ENCODE data around the gene EIF4E3.

EIF4E3 gene

GRCh38 chr3:71629711-71630110 lies 95.5 kb downstream of the EIF4E3 start:
- no peak overlapping the region for H3K4me3 Mint-ChIP-seq

GRCh38 chr3:71629289-71629688 lies 95.9 kb downstream of the EIF4E3 start:
- peaks cover 14% of the 10 kb centered on the region for H3K36me3 Mint-ChIP-seq

More at GRCh38 chr3:71629711-71630110, 95.5 kb downstream of the EIF4E3 start:
- Mint-ChIP-seq H3K36me3 (peaks cover 14% of the 10 kb centered on the region), H3K27me3 (no peaks in the 10 kb centered on the region), H3K4me1 (ENCODE audit: low read depth) (no peaks in the 10 kb centered on the region), H3K27ac (no peak overlapping the region), H3K9me3 (ENCODE audit: low read depth) (no peaks in the 10 kb centered on the region)

GRCh38 chr3:71628522-71628921 lies 96.7 kb downstream of the EIF4E3 start:
- Mint-ChIP-seq H3K27me3 (no peaks in the 10 kb centered on the region), H3K4me3 (no peak overlapping the region)

More at GRCh38 chr3:71629289-71629688, 95.9 kb downstream of the EIF4E3 start:
- no peak overlapping the region for H3K4me3 Mint-ChIP-seq
- H3K4me1 Mint-ChIP-seq (ENCODE audit: low read depth): no peaks in the 10 kb centered on the region
- H3K27me3 Mint-ChIP-seq: no peaks in the 10 kb centered on the region
- H3K27ac Mint-ChIP-seq: no peak overlapping the region
- no peaks in the 10 kb centered on the region for H3K9me3 Mint-ChIP-seq (ENCODE audit: low read depth)

GRCh38 chr3:71625676-71626075 lies 99.5 kb downstream of the EIF4E3 start:
- H3K27me3 Mint-ChIP-seq: no peaks in the 10 kb centered on the region
- H3K9me3 Mint-ChIP-seq (ENCODE audit: low read depth): no peaks in the 10 kb centered on the region
- no peaks in the 10 kb centered on the region for H3K4me1 Mint-ChIP-seq (ENCODE audit: low read depth)
- peaks cover 18% of the 10 kb centered on the region for H3K36me3 Mint-ChIP-seq
- no peak overlapping the region for H3K4me3 Mint-ChIP-seq
- H3K27ac Mint-ChIP-seq: no peak overlapping the region

More at GRCh38 chr3:71628522-71628921, 96.7 kb downstream of the EIF4E3 start:
- H3K9me3 Mint-ChIP-seq (ENCODE audit: low read depth): no peaks in the 10 kb centered on the region
- no peaks in the 10 kb centered on the region for H3K4me1 Mint-ChIP-seq (ENCODE audit: low read depth)
- H3K27ac Mint-ChIP-seq: no peak overlapping the region
- peaks cover 14% of the 10 kb centered on the region for H3K36me3 Mint-ChIP-seq
